ENCODE results near the gene ANAPC13.

The ANAPC13 gene

GRCh38 chr3:134483195-134483900 lies 2.4 kb downstream of the ANAPC13 start:
- no peak overlapping the region for H3K4me3 ChIP-seq (ENCODE audit: low read depth, low read length)

GRCh38 chr3:134482622-134483021 lies 3.2 kb downstream of the ANAPC13 start:
- H3K4me3 ChIP-seq (ENCODE audit: low read depth, low read length) = no peak overlapping the region

- H3K4me3 ChIP-seq (ENCODE audit: low read depth, low read length) = no peak overlapping the region
Observed at GRCh38 chr3:134481166-134481565, 4.6 kb downstream of the ANAPC13 start.

GRCh38 chr3:134480546-134480945 lies 5.2 kb downstream of the ANAPC13 start:
- no peak overlapping the region for H3K4me3 ChIP-seq (ENCODE audit: low read depth, low read length)

GRCh38 chr3:134477938-134478337 lies 7.8 kb downstream of the ANAPC13 start:
- H3K4me3 ChIP-seq (ENCODE audit: low read depth, low read length) = no peak overlapping the region

GRCh38 chr3:134477002-134477401 lies 8.8 kb downstream of the ANAPC13 start:
- no peak overlapping the region for H3K4me3 ChIP-seq (ENCODE audit: low read depth, low read length)

- no peak overlapping the region for H3K4me3 ChIP-seq (ENCODE audit: low read depth, low read length)
Observed at GRCh38 chr3:134476306-134476705, 9.5 kb downstream of the ANAPC13 start.

- no peak overlapping the region for H3K4me3 ChIP-seq (ENCODE audit: low read depth, low read length)
Observed at GRCh38 chr3:134474956-134475355, 10.8 kb downstream of the ANAPC13 start.

GRCh38 chr3:134473868-134474546 lies 11.8 kb downstream of the ANAPC13 start:
- H3K4me3 ChIP-seq (ENCODE audit: low read depth, low read length) = no peak overlapping the region

GRCh38 chr3:134472831-134473230 lies 13.0 kb downstream of the ANAPC13 start:
- no peak overlapping the region for H3K4me3 ChIP-seq (ENCODE audit: low read depth, low read length)

- no peak overlapping the region for H3K4me3 ChIP-seq (ENCODE audit: low read depth, low read length)
Observed at GRCh38 chr3:134471521-134472193, 14.1 kb downstream of the ANAPC13 start.

GRCh38 chr3:134468519-134468918 lies 17.3 kb downstream of the ANAPC13 start:
- H3K4me3 ChIP-seq (ENCODE audit: low read depth, low read length) = no peak overlapping the region

- no peak overlapping the region for H3K4me3 ChIP-seq (ENCODE audit: low read depth, low read length)
Observed at GRCh38 chr3:134466331-134466730, 19.5 kb downstream of the ANAPC13 start.

GRCh38 chr3:134464689-134465365 lies 21.0 kb downstream of the ANAPC13 start:
- H3K4me3 ChIP-seq (ENCODE audit: low read depth, low read length) = no peak overlapping the region

- no peak overlapping the region for H3K4me3 ChIP-seq (ENCODE audit: low read depth, low read length)
Observed at GRCh38 chr3:134464064-134464688, 21.6 kb downstream of the ANAPC13 start.

GRCh38 chr3:134463676-134464063 lies 22.1 kb downstream of the ANAPC13 start:
- H3K4me3 ChIP-seq (ENCODE audit: low read depth, low read length) = no peak overlapping the region

- H3K4me3 ChIP-seq (ENCODE audit: low read depth, low read length) = no peak overlapping the region
Observed at GRCh38 chr3:134462331-134462941, 23.3 kb downstream of the ANAPC13 start.

GRCh38 chr3:134460965-134461364 lies 24.8 kb downstream of the ANAPC13 start:
- H3K4me3 ChIP-seq (ENCODE audit: low read depth, low read length) = no peak overlapping the region

- no peak overlapping the region for H3K4me3 ChIP-seq (ENCODE audit: low read depth, low read length)
Observed at GRCh38 chr3:134459562-134459961, 26.2 kb downstream of the ANAPC13 start.

- no peak overlapping the region for H3K4me3 ChIP-seq (ENCODE audit: low read depth, low read length)
Observed at GRCh38 chr3:134458406-134458945, 27.3 kb downstream of the ANAPC13 start.

Data from iPS-11a (cell line).